ENCODE results near the gene WNK1.

The WNK1 gene

DNA sequence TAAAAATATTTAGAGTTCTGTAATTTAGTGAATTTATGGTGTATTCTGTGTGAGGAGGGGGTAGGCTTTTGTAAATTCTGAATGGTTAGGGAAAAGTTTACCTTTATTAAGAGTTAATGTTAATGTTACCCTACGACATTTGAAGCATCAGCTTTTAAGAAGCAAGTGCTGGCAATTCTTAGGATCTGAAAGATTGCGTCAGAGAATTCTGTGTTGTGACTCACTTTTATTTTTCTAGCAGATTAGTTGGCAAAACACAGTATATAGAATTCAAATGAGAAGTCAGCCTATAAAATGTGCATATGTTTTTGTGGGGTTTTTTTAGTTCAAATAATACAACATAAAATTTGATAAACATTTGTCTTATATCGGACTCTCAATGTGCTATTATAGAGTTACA, 99.5 kb downstream of the WNK1 start:
- no peak for DNase-seq (ENCODE audit: low read depth in 2 of 2, low spot score in 1 of 2)

DNA sequence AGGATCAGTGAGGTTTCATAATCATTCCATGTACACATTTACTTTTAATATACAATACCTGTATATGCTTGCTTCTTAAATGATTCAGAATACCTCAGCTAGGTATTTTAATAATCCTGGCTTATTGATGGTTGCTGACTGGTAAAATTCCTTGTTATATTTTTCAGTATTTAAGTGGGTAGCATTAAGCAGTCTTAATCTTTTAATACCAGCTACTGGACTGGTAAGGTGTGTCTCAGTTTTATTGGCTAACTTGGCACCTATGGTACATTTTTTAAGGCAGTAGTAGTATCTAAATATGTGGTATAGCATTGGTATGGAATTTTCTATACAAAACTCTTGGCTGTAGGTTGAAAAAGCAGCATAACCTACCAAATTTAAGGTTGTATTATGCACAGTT, 100.5 kb downstream of the WNK1 start:
- DNase-seq (ENCODE audit: low read depth in 2 of 2, low spot score in 1 of 2): no peak

DNA sequence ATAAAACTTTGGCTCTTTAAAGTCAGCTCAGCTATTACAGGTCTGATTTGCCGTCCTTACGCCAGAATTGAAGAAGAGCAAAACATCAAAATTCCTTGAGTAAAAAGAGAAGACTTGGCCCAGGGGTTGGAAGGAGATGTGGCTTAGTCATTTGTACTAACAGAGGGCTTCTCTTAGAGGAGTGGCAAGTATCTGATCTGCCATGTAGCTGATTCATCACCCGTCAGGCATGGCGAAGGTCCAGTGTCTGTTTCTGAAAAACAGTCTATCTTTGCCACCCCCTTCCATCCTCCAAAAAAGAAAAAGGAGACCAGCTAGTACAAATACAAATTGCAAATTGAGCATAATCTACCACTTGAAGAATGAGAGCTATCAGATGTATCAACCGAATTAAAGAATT, 105.2 kb downstream of the WNK1 start:
- DNase-seq (ENCODE audit: low read depth in 2 of 2, low spot score in 1 of 2): no peak

DNA sequence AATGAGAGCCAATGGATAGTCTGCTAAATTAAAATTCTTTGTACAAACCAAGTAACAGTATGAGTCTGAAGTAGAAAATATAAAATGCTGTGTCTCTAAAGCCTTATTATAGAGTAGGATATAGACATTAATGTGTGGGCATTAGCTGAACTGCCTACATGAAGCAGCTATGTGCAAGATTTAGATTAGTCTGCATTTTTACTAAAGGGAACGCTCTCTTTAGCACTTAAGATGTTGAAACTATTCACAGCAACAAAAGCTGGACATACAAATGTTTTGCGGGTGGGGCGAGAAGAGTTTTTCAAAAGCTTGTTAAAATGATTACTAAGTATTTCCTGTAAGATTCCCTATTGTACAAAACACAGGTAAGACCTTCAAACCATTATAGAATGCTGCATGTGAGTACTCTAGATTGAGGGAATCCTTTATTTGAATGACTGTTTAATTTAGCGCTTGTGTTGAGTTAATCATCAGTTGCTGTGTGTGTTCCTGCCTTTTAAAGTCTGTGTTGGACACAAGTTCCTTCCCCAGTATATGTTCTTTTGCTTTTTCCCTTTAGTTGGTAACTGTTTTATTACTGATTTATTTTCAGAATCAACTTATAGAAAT, 110.0 kb downstream of the WNK1 start:
- DNase-seq (ENCODE audit: low read depth in 2 of 2, low spot score in 1 of 2): no peak

DNA sequence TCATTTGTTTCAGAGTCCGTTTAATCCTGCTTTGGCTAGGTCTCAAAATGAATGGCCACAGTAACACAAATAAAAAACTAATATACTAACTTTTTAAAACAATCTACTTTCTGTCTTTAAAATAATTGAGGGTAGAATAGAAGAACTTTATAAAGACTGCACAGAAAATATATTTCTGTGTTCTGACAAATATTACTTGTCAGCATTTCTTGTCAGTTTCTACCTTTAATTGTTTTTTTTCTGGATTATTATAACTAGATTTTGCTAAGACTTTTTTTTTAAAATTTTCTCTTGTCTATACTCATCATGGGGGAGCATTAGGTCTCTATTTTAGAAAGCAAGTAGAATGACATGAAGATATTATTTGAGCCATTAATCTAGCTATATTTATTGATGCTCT, 110.9 kb downstream of the WNK1 start:
- DNase-seq (ENCODE audit: low read depth in 2 of 2, low spot score in 1 of 2): no peak

DNA sequence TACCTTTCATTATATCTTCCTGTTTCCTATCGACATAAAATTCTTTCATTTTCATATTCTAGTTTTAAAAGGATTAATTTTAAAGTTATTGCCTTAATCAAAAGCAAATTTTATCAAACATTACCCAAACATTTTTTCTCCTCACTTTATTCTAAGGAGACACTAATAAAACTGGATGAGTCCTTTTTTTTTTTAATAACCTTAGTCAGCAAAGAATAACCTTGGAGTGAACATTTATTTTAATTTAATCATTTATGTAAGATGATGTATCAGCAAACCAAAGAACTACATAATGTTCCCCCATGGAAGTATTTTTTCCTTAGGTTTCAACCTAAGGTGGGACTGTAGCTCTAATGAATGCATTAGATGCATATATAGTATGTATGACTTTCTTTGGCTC, 113.2 kb downstream of the WNK1 start:
- no peak for DNase-seq (ENCODE audit: low read depth in 2 of 2, low spot score in 1 of 2)

DNA sequence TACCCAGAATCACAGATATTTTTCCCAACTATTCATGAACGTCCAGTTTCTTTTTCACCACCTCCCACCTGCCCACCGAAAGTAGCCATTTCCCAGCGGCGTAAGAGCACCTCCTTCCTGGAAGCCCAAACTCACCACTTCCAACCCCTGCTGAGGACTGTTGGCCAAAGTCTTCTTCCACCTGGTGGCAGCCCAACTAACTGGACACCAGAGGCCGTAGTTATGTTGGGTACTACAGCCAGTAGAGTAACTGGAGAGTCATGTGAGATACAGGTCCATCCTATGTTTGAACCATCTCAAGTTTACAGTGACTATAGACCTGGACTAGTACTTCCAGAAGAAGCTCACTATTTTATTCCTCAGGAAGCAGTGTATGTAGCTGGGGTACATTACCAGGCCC, 115.5 kb downstream of the WNK1 start:
- no peak for DNase-seq (ENCODE audit: low read depth in 2 of 2, low spot score in 1 of 2)

DNA sequence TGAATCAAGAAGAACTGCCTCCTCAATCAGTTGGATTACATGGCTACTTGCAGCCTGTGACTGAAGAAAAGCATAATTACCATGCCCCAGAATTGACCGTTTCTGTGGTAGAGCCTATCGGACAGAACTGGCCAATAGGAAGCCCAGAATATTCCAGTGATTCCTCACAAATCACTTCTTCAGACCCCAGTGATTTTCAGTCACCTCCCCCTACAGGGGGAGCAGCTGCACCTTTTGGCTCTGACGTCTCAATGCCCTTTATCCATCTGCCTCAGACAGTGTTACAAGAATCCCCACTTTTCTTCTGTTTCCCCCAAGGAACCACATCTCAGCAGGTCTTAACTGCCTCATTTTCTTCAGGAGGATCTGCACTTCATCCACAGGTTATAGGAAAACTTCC, 116.3 kb downstream of the WNK1 start:
- no peak for DNase-seq (ENCODE audit: low read depth in 2 of 2, low spot score in 1 of 2)

DNA sequence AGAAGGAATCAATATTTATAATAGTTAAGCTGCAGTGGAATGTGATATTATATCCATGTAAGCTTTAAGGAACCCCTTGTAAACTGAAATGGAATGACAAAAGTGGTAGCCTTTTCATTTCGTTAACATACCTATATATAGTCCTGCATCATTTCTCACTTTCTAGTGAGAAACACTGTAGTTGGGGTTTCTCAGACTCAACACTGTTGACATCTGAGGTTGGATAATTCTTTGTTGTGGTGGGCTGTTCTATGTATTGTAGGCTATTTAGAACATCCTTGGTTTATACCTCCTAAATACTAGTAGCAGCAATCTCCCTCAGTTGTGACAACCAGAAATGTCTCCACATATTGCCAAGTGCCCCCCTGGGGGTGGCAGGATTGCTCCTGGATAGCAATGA, 118.0 kb downstream of the WNK1 start:
- no peak for DNase-seq (ENCODE audit: low read depth in 2 of 2, low spot score in 1 of 2)

DNA sequence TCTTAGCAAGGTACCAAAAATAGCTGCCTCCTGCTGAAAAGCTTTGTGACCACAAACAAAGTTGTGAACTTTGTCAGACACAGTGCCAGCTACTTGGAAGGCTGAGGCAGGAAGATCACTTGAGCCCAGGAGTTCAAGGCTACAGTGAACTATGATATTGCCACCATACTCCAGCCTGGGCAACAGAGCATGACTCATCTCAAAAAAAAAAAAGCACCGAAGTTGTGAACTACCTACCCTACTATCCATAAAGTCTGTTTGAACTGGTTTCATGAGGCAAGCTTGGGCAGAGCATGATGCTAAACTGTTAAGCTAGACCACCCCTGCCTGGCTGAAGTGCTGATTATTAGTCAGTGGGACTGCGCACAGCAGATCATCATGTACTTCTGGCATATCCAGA, 121.6 kb downstream of the WNK1 start:
- no peak for DNase-seq (ENCODE audit: low read depth in 2 of 2, low spot score in 1 of 2)

DNA sequence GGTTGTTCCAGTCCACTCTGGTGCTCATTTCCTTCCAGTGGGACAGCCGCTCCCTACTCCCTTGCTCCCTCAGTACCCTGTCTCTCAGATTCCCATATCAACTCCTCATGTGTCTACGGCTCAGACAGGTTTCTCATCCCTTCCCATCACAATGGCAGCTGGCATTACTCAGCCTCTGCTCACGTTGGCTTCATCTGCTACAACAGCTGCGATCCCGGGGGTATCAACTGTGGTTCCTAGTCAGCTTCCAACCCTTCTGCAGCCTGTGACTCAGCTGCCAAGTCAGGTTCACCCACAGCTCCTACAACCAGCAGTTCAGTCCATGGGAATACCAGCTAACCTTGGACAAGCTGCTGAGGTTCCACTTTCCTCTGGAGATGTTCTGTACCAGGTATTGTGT, 127.3 kb downstream of the WNK1 start:
- DNase-seq (ENCODE audit: low read depth in 2 of 2, low spot score in 1 of 2): no peak

DNA sequence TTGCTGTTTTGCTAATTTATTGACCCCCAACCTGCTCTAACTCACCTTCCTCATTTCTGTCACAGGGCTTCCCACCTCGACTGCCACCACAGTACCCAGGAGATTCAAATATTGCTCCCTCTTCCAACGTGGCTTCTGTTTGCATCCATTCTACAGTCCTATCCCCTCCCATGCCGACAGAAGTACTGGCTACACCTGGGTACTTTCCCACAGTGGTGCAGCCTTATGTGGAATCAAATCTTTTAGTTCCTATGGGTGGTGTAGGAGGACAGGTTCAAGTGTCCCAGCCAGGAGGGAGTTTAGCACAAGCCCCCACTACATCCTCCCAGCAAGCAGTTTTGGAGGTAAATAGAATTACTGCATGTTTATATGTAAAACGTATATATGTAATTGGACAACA, 128.3 kb downstream of the WNK1 start:
- no peak for DNase-seq (ENCODE audit: low read depth in 2 of 2, low spot score in 1 of 2)

DNA sequence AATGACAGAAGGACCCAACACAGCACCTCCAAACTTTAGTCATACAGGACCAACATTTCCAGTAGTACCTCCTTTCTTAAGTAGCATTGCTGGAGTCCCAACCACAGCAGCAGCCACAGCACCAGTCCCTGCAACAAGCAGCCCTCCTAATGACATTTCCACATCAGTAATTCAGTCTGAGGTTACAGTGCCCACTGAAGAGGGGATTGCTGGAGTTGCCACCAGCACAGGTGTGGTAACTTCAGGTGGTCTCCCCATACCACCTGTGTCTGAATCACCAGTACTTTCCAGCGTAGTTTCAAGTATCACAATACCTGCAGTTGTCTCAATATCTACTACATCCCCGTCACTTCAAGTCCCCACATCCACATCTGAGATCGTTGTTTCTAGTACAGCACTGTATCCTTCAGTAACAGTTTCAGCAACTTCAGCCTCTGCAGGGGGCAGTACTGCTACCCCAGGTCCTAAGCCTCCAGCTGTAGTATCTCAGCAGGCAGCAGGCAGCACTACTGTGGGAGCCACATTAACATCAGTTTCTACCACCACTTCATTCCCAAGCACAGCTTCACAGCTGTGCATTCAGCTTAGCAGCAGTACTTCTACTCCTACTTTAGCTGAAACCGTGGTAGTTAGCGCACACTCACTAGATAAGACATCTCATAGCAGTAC, 132.5 kb downstream of the WNK1 start:
- DNase-seq (ENCODE audit: low read depth in 2 of 2, low spot score in 1 of 2): no peak

DNA sequence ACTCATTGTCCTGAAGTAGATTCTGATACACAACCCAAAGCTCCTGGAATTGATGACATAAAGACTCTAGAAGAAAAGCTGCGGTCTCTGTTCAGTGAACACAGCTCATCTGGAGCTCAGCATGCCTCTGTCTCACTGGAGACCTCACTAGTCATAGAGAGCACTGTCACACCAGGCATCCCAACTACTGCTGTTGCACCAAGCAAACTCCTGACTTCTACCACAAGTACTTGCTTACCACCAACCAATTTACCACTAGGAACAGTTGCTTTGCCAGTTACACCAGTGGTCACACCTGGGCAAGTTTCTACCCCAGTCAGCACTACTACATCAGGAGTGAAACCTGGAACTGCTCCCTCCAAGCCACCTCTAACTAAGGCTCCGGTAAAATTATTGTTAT, 133.3 kb downstream of the WNK1 start:
- no peak for DNase-seq (ENCODE audit: low read depth in 2 of 2, low spot score in 1 of 2)

DNA sequence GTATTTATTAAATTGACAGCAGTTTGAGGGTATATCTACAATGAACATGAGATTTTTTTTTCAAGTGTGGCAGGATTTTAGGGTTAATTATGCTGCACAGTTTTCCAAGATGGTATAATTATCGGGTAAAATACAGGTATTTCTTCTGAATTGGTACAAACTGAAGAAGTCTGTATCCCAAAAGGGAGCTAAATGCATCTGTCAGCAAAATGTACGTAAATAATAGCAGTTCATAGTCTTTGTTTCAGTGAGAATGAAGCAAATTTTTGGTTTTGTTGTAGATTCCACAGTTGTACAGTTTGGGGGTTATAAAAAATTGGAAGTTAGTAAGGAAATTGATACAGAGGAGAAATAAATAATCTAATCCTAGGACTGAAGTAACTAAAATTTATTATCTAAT, 133.8 kb downstream of the WNK1 start:
- no peak for DNase-seq (ENCODE audit: low read depth in 2 of 2, low spot score in 1 of 2)

DNA sequence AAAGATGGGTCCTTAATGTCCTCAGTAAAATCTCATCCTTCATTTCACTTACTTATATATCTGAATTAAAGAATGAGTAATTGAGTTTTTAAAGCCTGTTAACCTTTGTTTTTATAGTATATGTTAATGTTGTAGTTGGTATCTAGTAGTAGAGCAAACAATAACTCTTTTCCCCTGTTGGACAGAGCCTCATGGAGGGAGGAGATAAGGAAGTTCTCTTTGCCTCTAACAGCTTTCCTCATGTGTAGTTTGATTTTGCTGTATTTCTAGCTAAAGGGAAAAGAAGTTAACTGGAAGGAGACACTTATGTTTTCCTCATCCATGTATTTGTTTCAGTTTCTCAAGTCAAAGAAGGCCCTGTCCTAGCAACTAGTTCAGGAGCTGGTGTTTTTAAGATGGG, 141.8 kb downstream of the WNK1 start:
- DNase-seq (ENCODE audit: low read depth in 2 of 2, low spot score in 1 of 2): no peak

DNA sequence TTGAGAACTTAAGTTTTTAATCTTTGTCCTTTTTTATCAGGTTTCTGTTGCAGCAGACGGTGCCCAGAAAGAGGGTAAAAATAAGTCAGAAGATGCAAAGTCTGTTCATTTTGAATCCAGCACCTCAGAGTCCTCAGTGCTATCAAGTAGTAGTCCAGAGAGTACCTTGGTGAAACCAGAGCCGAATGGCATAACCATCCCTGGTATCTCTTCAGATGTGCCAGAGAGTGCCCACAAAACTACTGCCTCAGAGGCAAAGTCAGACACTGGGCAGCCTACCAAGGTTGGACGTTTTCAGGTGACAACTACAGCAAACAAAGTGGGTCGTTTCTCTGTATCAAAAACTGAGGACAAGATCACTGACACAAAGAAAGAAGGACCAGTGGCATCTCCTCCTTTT, 143.7 kb downstream of the WNK1 start:
- DNase-seq (ENCODE audit: low read depth in 2 of 2, low spot score in 1 of 2): no peak

DNA sequence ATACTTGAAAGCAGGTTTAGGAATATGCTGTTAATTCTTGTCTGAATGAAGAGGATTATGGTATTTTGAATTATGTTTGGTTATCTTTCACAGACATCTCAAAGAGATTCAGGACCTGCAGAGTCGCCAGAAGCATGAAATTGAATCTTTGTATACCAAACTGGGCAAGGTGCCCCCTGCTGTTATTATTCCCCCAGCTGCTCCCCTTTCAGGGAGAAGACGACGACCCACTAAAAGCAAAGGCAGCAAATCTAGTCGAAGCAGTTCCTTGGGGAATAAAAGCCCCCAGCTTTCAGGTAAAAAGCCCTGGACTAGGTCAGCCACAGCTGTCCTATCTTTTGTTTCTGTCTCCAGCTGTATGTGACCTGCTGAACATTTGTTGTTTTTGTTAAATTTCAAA, 145.0 kb downstream of the WNK1 start:
- DNase-seq (ENCODE audit: low read depth in 2 of 2, low spot score in 1 of 2): no peak

DNA sequence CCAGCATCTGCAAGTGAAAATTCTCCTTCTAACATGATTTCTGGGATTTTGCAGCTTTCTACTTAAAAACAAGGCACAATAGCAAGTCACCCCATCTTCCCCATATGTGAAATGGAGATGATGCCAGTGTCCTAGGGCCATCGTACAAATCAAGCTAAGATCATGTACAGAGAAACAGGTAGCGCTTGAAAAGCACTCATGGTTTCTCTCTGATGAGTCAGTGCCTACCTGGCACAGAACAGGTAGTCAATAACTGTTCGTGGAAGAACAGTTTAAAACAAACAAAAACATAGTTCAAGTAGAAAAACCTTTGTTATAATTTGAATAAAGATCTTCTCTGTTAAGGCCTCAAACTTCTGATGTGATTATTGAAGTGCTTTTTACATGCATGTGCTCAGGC, 150.2 kb downstream of the WNK1 start:
- DNase-seq (ENCODE audit: low read depth in 2 of 2, low spot score in 1 of 2): no peak

DNA sequence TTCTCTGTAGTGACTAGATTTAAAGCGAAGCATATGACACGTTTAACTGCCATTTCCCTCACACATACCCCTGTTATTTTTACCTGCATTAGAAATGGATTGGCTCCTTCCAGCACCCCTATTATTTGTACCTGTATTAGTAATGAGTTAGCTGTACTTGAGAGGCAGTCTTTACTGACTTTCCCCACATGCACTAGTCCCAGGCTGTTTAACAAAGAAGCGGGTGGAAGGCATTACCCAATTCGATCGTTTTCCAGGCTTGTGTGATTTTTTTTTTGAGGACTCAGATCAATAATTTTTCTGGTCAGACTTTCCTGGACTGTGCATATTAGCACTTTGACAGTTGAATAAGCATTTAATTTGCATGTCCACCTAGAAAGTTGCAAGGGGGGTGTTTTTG, 150.7 kb downstream of the WNK1 start:
- no peak for DNase-seq (ENCODE audit: low read depth in 2 of 2, low spot score in 1 of 2)

DNA sequence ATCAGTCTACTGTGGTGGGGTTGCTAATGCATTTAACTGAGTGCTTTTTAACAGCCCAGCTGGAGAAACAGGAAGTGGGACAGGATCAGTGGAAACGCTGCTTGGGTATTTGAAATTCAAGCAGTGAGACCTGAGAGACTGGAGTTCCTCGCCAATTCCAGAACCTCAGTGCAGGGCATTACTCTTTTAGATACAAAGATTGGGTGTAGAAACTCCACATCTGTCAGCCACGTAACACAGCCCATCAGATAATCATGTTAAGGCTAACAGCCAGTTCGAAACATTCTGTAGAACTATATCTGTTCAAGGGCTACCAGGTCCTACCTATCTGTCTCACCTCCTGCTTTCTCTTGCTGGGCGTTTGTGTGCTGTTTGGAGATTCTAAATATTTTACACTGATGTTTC, 151.6 kb downstream of the WNK1 start:
- no peak for DNase-seq (ENCODE audit: low read depth in 2 of 2, low spot score in 1 of 2)

DNA sequence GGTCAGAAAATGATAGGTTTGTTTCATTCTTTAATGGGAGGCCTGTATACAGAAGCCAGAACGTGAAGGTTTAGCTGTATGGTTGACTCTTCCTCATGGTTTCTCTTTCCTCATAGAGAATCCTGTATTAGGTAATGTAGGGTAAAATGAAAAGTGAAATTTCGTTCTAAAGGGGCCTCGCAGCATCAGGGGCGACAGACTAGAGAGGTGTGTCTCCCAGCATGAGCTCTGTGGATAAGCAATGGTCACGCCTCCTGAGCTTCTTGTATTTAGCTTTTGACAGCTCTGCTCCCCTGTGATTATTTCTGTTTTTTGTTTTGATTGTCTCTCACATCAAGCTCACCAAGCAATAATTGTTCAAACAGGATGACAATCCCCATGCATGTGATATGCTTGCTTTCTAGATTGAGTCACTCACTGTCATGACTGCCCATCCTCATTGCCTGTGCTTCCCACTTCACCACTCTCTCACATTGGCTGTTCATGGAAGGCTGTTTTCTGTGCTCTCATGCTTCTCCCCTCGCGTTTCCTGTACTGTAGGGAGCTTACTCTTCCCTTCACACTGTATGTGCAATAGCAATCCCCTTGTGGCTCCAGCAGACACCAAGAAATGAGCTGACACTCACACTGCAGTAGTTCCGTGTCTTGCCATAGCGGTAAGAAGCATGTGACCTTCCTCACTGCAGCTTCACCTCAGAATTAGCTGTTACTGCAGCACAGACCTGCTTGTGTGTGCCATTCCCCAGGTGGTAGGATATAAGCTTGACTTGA, 153.1 kb downstream of the WNK1 start:
- DNase-seq (ENCODE audit: low read depth in 2 of 2, low spot score in 1 of 2): no peak

Measured in stimulated activated CD8-positive, alpha-beta memory T cell treated with anti-CD3 and anti-CD28 coated beads, Interleukin-4, amount 100 ng/mL, for 4 hours (primary cell).